Muscle of leg (tissue), 11 donors: ENCODE results near the gene ZNF646. TPM values are rescaled to one million over a fixed set of nuclear protein-coding genes. Genes with fewer than 3 reads are reported as not detected.

ENCODE experiments used
- DNase-seq: peaks from one replicate; pipeline ENCODE4 v3.0.0; 2013
- H3K27ac ChIP-seq: one replicate; pipeline ENCODE4 v1.5.1; 2013; ENCODE audit warnings: mild to moderate bottlenecking, low read length, control low read depth
- H3K27me3 ChIP-seq: one replicate; pipeline ENCODE4 v1.6.1; 2013; ENCODE audit warnings: low read length; ENCODE audit not compliant: control insufficient read depth, insufficient read depth
- H3K36me3 ChIP-seq: one replicate; pipeline ENCODE4 v1.6.1; 2013; ENCODE audit warnings: low read length; ENCODE audit not compliant: control insufficient read depth, insufficient read depth
- H3K4me1 ChIP-seq: one replicate; pipeline ENCODE4 v1.6.1; 2013; ENCODE audit warnings: low read length; ENCODE audit not compliant: control insufficient read depth, insufficient read depth
- H3K4me3 ChIP-seq: one replicate; pipeline ENCODE4 v1.5.1; 2013; ENCODE audit warnings: low read length, control low read depth
- H3K9me3 ChIP-seq: replicated peaks from 2 replicates; pipeline ENCODE4 v1.6.1; 2013; ENCODE audit warnings: low read depth, low read length; ENCODE audit not compliant: control insufficient read depth
- WGBS: methylation state at CpG from one replicate; pipeline ENCODE4 v1.1.5; 2013; ENCODE audit warnings: missing lambda C conversion rate; ENCODE audit not compliant: insufficient coverage; 5-methylcytosine and 5-hydroxymethylcytosine counted together
- polyA plus RNA-seq, 8 donors: library from polyadenylated mRNA; unstranded; fragments of 120-200 nt; gene quantifications; one replicate each; pipeline versions ENCODE4 v1.2.1 to v1.2.3, GENCODE V29; 2013; ENCODE audit warnings: inconsistent platforms in 1 of 8, low replicate concordance in 1 of 8; ENCODE audit not compliant: insufficient read length in 8 of 8, insufficient read depth in 1 of 8
- total RNA-seq: library from RNA; stranded (reverse); fragments of 120-200 nt; gene quantifications from one replicate; pipeline ENCODE4 v1.2.4, GENCODE V29; 2013

The ZNF646 gene
- total and polyA plus RNA-seq, 9 donors = 7.9 to 11.6 (median 9.8) TPM

DNA sequence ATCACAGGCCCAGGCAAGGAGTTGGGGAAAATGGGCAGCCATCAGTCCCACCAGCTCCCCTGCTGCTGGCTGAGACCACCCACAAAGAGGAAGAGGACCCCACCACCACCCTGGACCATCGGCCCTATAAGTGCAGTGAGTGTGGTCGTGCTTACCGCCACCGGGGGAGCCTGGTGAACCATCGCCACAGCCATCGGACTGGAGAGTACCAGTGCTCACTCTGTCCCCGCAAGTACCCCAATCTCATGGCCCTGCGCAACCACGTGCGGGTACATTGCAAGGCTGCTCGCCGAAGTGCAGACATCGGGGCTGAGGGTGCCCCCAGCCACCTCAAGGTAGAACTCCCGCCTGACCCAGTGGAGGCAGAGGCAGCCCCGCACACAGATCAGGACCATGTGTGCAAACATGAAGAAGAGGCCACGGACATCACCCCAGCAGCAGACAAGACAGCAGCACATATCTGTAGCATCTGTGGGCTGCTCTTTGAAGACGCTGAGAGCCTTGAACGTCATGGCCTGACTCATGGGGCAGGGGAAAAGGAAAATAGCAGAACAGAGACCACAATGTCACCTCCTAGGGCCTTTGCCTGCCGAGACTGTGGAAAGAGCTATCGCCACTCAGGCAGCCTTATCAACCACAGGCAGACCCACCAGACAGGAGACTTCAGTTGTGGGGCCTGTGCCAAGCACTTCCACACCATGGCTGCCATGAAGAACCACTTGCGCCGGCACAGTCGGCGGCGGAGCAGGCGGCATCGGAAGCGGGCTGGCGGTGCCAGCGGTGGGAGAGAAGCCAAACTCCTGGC, 3.6 kb downstream of the ZNF646 start:
- H3K36me3 ChIP-seq = peaks cover 68% of the 10 kb centered on the region
- no peaks in the 10 kb centered on the region for H3K9me3 ChIP-seq
- peak; percentile 4 for DNase-seq
- peaks cover 19% of the 10 kb centered on the region for H3K4me1 ChIP-seq
- no peaks in the 10 kb centered on the region for H3K27me3 ChIP-seq
- 93% methylated on average over 18 of the region's 30 CpGs for WGBS
- no peak overlapping the region for H3K27ac ChIP-seq
- H3K4me3 ChIP-seq = no peak overlapping the region

DNA sequence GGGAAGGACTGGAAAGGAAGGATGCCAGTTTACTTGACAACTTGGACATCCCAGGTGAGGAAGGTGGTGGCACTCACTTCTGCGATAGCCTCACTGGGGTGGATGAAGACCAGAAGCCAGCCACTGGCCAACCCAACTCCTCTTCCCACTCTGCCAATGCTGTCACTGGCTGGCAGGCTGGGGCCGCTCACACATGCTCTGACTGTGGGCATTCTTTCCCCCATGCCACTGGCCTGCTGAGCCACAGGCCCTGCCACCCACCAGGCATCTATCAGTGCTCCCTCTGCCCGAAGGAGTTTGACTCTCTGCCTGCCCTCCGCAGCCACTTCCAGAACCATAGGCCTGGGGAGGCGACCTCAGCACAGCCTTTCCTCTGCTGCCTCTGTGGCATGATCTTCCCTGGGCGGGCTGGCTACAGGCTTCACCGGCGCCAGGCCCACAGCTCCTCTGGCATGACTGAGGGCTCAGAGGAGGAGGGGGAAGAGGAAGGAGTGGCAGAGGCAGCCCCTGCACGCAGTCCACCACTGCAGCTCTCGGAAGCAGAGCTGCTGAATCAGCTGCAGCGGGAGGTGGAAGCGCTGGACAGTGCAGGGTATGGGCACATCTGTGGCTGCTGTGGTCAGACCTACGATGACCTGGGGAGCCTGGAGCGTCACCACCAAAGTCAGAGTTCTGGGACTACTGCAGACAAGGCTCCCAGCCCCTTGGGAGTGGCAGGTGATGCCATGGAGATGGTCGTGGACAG, 4.5 kb downstream of the ZNF646 start:
- H3K4me1 ChIP-seq = peaks cover 27% of the 10 kb centered on the region
- H3K4me3 ChIP-seq = no peak overlapping the region
- no peak overlapping the region for H3K27ac ChIP-seq
- H3K27me3 ChIP-seq = no peaks in the 10 kb centered on the region
- peak; percentile 7 for DNase-seq
- H3K9me3 ChIP-seq = no peaks in the 10 kb centered on the region
- H3K36me3 ChIP-seq = peaks cover 77% of the 10 kb centered on the region
- 95% methylated on average over 9 of the region's 15 CpGs for WGBS

DNA sequence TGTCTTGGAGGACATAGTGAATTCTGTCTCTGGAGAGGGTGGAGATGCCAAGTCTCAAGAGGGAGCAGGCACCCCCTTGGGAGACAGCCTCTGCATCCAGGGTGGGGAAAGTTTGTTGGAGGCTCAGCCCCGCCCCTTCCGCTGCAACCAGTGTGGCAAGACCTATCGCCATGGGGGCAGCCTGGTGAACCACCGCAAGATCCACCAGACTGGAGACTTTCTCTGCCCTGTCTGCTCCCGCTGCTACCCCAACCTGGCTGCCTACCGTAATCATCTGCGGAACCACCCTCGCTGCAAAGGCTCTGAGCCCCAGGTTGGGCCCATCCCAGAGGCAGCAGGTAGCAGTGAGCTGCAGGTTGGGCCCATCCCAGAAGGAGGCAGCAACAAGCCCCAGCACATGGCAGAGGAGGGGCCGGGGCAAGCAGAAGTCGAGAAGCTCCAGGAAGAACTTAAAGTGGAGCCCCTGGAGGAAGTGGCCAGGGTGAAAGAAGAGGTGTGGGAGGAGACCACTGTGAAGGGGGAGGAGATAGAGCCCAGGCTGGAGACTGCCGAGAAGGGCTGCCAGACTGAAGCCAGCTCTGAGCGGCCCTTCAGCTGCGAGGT, 5.2 kb downstream of the ZNF646 start:
- peak; percentile 13 for DNase-seq
- H3K4me1 ChIP-seq = peaks cover 34% of the 10 kb centered on the region
- H3K27ac ChIP-seq = no peak overlapping the region
- no peak overlapping the region for H3K4me3 ChIP-seq
- H3K36me3 ChIP-seq = peaks cover 84% of the 10 kb centered on the region
- H3K27me3 ChIP-seq = no peaks in the 10 kb centered on the region
- WGBS = 92% methylated on average over 13 of the region's 13 CpGs
- H3K9me3 ChIP-seq = no peaks in the 10 kb centered on the region

DNA sequence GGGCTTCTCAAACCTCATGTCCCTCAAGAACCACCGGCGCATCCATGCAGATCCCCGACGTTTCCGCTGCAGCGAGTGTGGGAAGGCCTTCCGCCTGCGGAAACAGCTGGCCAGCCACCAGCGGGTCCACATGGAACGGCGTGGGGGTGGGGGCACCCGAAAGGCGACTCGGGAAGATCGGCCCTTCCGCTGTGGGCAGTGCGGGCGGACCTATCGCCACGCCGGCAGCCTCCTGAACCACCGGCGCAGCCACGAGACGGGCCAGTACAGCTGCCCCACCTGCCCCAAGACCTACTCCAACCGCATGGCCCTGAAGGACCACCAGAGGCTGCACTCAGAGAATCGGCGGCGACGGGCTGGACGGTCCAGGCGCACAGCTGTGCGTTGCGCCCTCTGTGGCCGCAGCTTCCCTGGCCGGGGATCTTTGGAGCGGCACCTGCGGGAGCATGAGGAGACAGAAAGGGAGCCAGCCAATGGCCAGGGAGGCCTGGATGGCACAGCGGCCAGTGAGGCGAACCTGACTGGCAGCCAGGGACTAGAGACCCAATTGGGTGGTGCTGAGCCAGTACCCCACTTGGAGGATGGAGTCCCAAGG, 5.9 kb downstream of the ZNF646 start:
- Histone ChIP-seq H3K4me1 (peaks cover 39% of the 10 kb centered on the region), H3K36me3 (peaks cover 88% of the 10 kb centered on the region), H3K27me3 (no peaks in the 10 kb centered on the region), H3K4me3 (no peak overlapping the region), H3K9me3 (no peaks in the 10 kb centered on the region), H3K27ac (no peak overlapping the region)
- WGBS = 95% methylated on average over 39 of the region's 40 CpGs
- no peak for DNase-seq

DNA sequence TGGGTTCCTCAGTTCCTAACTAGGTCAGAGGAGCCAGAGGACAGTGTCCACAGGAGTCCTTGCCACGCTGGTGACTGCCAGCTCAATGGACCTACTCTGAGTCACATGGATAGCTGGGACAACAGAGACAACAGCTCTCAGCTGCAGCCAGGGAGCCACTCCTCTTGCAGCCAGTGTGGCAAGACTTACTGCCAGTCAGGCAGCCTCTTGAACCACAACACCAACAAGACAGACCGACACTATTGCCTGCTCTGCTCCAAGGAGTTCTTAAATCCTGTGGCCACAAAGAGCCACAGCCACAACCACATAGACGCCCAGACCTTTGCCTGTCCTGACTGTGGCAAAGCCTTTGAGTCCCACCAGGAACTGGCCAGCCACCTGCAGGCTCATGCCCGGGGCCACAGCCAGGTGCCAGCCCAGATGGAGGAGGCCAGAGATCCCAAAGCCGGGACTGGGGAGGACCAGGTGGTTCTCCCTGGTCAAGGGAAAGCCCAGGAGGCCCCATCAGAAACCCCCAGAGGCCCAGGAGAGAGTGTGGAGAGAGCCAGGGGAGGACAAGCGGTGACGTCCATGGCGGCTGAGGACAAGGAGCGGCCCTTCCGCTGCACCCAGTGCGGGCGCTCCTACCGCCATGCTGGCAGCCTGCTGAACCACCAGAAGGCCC, 6.7 kb downstream of the ZNF646 start:
- Histone ChIP-seq H3K4me3 (no peak overlapping the region), H3K4me1 (peaks cover 42% of the 10 kb centered on the region), H3K27me3 (no peaks in the 10 kb centered on the region), H3K9me3 (no peaks in the 10 kb centered on the region), H3K36me3 (peaks cover 88% of the 10 kb centered on the region), H3K27ac (no peak overlapping the region)
- 91% methylated on average over 12 of the region's 13 CpGs for WGBS
- no peak for DNase-seq

DNA sequence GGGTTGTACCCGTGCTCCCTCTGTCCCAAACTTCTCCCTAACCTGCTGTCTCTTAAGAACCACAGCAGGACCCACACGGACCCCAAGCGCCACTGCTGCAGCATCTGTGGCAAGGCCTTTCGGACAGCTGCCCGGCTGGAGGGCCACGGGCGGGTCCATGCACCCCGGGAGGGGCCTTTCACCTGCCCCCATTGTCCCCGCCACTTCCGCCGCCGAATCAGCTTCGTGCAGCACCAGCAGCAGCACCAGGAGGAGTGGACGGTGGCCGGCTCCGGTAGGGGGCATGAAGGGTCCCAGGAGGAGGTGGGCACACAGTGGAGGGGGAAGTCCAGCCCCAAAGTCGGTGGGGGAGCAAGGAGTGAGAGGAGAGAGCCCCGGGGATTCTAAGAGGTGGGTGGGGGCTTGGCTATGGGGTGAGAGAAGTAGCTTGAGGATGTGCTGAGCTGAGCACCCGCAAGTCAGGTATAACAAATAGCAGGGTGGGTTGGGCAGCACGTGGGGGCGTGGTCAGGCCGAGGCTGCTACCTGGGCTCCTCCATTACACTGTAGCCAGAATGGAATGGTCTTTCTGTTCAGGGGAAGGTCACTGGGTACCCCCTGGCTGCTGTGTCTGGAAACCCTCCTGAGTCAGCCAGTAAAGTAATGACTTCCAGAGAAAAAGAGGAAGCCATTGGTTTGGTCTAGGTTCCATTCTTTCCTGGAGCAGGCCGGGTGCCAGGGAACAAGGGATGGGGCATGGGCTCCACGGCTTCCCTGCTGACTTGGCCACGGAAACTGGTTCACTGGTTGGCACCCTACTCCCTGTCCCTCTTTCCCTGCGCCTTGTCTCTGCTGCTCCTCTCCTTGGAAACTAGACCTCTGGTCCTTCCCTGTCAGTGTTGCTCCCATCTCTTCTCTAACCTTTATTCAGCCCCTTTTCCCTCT, 7.5 kb downstream of the ZNF646 start:
- Histone ChIP-seq H3K36me3 (peaks cover 83% of the 10 kb centered on the region), H3K4me1 (peaks cover 50% of the 10 kb centered on the region), H3K4me3 (no peak overlapping the region), H3K27ac (no peak overlapping the region), H3K9me3 (no peaks in the 10 kb centered on the region), H3K27me3 (no peaks in the 10 kb centered on the region)
- WGBS = 82% methylated on average over 19 of the region's 26 CpGs
- DNase-seq = peak; percentile 25

DNA sequence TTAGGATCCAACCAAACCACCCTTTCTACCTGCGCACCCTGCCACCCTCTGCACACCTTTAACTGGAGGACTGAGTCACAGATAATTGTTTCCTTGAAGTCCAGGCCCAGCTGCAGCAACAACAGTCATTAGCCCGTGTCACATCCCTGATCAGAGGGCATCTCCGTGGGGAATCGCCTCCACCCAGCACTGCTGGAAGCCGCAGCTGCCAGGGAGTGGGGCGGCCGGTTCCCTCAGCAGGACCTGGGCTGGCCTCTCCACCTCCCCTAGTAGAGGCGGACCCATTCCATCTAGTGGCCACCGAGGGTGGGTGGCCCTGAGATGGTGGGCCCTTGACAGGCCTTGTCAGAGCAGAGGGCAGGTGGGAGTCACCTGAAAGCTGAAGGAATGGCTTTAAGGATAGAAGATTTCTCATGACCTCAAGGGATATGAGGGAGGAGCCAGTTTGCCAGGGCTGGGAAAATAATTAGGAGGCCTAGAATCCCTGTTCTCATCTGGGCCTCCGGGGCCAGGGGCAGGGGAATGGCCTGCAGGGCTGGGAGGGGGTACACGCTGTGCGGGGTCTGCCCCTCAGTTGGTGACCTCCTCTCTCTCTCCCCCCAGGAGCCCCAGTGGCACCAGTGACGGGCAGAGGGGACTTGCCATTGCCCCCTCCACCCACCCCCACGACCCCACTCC, 8.3 kb downstream of the ZNF646 start:
- 73% methylated on average over 4 of the region's 14 CpGs for WGBS
- H3K4me1 ChIP-seq = peaks cover 58% of the 10 kb centered on the region
- H3K4me3 ChIP-seq = no peak overlapping the region
- H3K27me3 ChIP-seq = no peaks in the 10 kb centered on the region
- peak; percentile 8 for DNase-seq
- H3K9me3 ChIP-seq = no peaks in the 10 kb centered on the region
- H3K27ac ChIP-seq = no peak overlapping the region
- peaks cover 77% of the 10 kb centered on the region for H3K36me3 ChIP-seq

DNA sequence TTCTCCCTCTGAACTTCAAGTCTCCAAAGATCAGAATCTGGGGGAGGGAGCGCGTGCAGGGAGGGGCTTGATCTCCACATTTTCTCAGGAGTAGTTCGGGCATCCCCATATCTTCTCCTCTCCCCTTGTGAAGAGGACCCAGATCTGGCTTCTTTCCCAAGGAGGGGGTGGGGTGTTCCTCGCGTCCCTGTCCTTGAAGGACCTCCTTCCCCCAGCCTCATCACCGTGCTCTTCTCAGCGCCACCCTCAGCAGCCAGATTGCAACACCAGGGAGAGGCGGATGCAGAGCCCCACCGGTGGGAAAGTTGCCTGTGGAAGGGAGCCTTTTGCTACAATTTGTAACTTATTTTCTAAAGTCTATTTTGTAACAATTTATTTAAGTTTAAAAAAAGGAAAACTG, 8.9 kb downstream of the ZNF646 start:
- Histone ChIP-seq H3K4me3 (no peak overlapping the region), H3K9me3 (no peaks in the 10 kb centered on the region), H3K4me1 (peaks cover 64% of the 10 kb centered on the region), H3K27me3 (no peaks in the 10 kb centered on the region), H3K27ac (peak overlapping the region; percentile 6), H3K36me3 (peaks cover 76% of the 10 kb centered on the region)
- no CpG with 5 or more reads among the region's 9 CpGs for WGBS
- peak; percentile 17 for DNase-seq

DNA sequence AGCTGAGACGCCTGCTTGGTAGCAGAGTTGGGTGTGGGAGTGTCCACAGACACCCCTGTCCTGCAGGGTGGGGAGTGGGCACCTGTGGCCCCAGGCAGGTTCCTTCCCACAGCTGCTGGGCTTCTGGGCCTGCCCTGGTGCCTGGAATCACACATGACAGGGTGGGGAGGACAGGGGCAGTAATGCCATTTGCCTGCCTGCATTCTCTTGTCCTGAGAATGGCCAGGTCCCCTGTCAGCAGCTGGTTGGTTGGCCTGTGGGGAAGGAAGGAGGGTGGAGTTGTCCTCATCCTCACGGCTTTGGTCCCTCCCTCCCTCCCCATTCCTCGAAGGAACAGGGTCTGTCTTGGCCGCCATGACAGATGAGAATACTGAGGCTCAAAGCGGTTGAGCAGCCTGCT, 9.3 kb downstream of the ZNF646 start:
- Histone ChIP-seq H3K27me3 (no peaks in the 10 kb centered on the region), H3K27ac (no peak overlapping the region), H3K36me3 (peaks cover 76% of the 10 kb centered on the region), H3K4me3 (no peak overlapping the region), H3K9me3 (no peaks in the 10 kb centered on the region), H3K4me1 (peaks cover 69% of the 10 kb centered on the region)
- 88% methylated on average over 4 of the region's 5 CpGs for WGBS
- DNase-seq = no peak
